ENCODE data around the gene GOLM1.
"Not testable (repeated sequence)": the region's sequence is repeated elsewhere in the genome, so short reads cannot be mapped to it uniquely, and the experiment has no call there.

The GOLM1 gene, protein sequence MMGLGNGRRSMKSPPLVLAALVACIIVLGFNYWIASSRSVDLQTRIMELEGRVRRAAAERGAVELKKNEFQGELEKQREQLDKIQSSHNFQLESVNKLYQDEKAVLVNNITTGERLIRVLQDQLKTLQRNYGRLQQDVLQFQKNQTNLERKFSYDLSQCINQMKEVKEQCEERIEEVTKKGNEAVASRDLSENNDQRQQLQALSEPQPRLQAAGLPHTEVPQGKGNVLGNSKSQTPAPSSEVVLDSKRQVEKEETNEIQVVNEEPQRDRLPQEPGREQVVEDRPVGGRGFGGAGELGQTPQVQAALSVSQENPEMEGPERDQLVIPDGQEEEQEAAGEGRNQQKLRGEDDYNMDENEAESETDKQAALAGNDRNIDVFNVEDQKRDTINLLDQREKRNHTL

DNA sequence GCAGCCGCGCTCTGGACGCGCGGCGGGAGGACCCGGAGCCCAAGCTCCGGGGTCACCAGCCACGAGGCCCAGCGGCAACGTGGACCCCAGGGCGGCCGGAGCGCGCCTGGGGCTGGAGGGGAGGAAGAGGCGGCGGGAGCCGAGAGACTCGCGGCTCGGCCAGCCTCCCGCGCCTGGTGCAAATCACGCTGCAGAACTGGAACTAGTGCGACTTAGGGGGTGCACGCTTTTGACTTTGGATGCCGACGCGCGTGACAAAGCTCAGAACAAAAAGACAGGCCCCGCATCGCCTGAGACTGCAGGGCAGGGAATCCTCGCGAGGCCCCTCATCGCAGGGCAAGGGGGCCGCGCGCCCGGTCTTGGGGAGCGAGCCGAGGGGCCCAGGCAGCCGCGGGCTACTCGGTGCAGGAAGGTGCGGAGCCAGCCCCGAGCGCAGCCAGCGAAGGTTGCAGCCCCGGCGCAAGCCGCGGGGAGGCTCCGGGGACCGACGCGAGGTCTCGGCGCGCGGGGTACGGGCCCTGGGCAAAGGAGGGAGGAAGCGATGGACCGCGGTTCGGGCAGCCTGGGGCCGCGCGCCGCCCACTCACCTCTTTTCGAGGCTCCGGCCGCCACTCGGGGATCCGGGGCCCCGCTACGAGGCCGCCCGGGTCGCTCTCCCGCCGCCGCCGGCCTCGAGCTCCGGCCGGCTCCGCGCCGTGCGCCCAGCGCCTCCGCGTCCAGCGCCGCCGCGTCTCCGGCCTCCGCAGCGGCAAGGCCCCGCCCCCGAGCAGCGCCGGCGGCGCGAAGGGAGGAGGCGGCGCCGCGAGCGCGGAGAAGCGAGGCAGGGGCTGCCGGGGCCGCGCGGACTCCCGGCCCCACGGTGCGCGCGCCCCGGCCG, at the start of gene GOLM1:
GOLM1 (minus strand) TSS at position 735 of the 877 bp plus-strand sequence. CDS start 20,238 bp downstream, outside the sequence.
- DNase-seq = peak; percentile 36

DNA sequence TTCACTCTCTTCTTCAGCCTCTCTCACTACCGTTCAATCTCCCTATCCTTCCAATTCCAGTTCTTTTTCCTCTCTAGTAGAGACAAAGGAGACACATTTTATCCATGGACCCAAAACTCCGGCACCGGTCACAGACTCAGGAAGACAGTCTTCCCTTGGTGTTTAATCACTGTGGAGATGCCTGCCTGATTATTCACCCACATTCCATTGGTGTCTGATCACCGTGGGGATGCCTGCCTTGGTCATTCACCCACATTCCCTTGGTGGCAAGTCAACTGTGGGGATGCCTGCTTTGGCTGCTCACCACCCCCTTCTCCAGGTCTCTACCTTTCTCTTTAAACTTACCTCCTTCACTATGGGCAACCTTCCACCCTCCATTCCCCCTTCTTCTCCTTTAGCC, 47.3 kb upstream of the GOLM1 start:
- peak; percentile 32 for DNase-seq

DNA sequence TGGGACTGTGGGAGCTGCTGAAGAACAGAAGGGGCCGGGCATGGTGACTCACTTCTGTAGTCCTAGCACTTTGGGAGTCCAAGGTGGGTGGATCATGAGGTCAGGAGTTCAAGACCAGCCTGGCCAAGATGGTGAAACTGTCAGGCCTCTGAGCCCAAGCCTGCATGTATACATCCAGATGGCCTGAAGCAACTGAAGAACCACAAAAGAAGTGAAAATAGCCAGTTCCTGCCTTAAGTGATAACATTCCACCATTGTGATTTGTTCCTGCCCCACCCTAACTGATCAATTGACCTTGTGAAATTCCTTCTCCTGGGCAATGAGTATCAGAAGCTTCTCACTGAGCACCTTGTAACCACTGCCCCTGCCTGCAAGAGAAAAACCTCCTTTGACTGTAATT, 46.6 kb upstream of the GOLM1 start:
- not testable (repeated sequence) for DNase-seq

DNA sequence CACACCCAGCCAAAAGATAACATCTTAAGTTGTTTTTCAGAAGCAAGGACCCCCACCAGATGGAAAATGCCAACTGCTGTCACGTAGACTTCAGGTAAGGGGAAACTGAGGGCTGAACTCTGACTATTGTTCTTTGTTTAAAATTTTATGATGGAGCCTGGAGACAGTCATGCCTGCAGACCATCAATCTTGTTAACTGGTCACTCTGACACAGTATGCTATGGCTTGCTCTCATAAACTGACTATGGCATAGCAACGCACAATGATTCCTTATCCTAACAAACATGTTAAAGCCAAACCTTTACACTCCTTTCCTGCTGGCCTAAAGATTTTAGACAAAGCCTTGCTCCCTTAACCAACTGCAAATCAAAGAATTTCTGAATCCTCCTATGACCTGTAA, 43.6 kb upstream of the GOLM1 start:
- no peak for DNase-seq

DNA sequence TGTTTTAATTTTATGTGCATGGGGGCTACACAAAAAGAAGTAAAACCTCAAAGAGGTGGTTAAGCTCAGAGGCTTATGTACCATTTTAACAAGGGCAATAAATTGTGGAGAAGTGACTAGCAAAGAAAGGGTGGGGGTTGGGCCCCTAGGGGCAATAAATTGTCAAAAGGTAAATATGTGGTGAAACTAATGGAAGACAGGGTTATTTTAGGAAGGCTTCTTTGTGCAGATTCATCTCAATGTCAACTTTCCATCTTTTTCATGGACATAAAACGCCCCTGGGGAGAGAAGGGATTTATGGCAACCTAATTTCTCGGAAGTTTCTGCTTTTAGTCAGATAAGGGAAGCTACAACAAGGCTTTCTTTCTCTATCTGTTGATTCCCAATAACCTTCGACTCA, 42.5 kb upstream of the GOLM1 start:
- DNase-seq = no peak

DNA sequence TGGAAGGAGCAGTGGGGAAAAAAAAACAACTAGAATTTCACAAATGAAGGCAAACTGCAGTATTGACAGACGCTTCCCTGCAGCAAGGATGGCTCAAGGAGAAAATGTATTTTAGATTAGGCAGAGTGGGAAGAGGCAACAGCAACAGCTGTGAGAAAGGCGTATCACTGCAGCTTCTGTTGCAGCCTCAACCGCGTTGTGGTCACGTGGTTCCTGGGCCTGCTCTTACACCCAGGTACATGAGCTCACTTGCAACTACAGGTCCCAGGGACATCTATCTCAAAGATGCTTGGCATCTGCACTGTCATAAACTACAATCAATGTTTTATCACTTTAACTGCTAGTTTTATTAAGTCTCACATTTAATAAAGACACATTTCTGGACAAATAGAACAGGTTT, 36.0 kb upstream of the GOLM1 start:
- DNase-seq = no peak

DNA sequence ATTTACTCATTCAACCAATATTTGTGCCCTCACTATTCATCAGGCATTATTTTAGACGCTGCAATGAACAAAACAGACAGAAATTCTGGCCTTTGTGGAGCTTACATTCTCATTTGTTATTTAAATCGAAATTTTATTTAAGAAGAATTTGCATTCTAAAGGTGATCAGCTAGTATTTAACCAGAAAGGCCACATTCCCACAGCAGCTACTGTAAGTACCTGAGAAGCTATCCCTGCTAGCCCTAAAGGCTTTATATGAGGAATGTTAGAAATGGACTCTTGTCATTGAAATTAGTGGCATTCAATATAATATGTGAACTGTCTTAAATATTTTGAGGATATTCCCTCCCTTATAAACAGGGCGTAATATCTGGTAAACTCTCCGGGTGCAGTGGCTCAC, 35.0 kb upstream of the GOLM1 start:
- DNase-seq = no peak

DNA sequence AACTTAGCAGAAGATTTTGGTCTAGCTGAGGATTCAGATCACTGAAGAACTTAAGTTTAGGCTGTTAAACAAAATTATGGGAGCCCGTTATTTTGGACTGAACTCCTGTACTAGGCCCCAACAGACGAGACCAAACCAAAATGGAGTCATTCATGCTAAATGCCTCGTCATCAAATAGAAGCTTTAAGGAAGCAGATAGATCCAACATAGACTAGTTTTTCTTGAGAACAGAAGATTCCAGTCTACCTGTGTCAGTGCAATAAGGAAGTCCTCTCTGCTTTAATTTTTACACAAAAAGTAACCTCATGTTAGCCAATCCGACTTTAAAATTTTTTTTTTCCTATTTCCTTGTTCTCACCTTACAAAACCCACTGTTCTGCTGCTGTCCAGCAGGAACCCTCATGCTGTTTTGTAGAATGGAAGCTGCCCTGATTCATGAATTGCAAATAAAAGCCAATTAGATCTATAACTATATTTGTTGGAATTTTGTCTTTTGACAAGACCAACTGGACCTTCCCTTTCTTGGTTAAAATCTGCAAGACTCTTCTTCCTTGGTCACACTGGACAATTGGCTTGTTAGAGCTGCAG, 29.0 kb upstream of the GOLM1 start:
- DNase-seq = no peak

DNA sequence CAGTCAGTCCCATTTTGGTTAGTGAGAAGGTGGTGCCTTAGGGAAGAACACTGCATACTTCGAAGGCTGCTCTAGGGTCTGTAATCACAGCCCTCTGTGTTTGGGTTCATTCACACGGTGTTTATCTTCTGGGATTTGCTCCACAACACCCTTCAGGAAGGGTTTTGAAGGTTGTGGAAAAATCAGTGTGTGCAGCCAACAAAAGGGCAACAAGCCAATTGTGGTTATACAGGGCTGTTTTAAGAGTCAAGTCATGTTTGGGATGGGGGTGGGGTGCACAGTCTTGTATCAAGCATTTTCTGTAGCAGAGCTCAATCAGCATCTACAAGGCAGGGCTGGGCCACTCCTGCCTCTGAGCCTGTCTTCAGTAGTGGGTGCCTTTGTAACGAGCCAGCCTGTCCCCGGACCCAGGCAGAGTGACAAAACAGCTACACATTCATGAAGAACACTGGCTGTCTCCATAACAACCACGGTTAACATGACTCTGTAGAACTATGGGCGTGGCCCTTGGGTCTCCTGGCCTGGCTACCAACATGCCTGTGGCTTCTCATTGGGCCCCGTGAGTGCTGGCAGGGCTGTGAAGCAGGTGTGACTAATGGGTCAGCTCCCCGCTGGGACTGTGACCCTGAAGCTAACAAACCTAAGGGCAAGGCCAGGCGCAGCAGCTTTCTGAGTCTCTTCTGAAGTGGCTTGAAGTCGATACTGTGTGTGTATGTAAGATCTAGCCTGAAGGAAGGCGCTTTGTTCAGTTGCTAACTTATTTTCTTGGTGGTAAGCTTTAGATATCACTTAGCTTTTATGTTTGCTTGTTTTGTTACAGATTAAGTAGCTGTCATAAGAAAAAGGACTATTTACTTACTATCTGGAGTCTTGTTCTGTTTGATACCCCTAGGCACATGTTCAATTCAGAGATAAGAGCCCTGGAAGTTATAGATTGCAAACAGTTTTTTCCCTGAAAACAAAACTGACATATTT, 27.9 kb upstream of the GOLM1 start:
- DNase-seq = peak; percentile 77

DNA sequence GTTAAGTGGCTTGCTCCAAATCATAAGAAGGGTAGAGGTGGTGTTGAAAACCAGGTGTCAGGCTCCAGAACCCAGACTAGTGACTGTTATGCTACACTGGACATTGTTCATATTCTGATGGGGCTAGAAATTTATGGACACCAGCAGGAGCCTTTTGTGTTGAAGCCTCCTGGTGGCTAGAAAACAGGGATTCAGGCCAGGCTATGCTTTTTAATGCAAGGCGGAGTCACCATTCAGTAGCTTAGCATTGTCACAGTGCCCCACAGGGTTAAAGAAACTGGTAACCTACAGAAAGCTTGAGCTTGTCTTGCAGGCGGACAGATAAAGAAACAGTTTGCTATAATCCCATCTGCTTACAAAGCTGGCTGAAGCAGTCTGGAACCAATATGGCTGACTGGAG, 23.0 kb upstream of the GOLM1 start:
- DNase-seq = no peak

DNA sequence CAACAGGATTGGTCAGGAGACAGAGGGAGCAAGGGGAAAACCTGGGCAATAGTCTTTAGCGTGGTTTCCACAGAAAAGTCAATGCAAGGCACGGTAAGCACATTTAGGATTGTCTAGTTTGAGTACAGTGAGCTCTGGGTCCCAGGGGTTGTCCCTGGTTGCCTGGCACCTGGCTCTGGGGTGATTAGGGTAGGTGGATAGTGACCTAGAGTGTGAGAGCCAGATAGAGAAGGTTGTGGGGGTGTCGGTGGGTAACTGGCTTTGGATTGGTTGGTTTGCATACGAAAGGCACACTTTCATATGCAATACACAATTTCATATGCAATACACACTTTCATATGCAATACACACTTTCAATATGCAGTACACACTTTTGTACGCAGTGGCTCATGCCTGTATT, 20.1 kb upstream of the GOLM1 start:
- no peak for DNase-seq

DNA sequence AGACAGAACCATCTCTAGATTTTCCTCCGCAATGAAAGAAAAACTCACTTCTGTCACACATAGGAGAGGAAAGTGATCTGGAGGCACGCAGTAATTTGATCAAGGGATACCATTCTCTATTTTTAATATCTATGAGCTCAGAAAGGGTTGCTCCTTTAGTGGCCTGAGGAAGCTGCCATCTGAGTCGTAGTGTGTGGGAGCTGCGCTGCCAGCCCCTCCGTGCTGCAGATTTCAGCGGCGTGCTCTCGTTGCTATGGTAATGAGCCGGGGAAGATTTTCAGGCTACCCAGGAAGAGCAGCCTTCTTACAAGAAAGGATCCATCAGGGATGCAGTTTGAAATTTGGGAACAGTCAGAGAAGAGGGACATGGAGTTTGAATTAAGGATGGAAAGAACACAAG, 17.1 kb upstream of the GOLM1 start:
- DNase-seq = no peak

DNA sequence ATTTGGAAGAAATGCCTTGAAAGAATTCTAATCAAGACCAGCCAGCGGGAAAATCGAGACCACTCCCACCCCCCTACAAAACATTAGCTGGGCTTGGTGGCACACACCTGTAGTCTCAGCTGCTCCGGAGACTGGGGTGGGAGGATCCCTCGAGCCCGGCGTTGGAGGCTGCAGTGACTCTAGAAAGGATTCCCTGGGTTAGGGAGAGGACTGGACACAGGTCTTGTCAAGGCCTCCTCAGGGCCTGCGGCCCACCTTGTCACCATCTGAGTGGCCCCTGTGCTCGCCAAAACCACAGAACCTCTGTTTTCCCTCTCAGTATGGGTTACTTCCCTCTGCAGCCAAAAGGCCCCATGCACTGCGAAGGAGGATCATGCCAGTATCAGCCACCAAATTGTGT, 16.5 kb upstream of the GOLM1 start:
- no peak for DNase-seq

DNA sequence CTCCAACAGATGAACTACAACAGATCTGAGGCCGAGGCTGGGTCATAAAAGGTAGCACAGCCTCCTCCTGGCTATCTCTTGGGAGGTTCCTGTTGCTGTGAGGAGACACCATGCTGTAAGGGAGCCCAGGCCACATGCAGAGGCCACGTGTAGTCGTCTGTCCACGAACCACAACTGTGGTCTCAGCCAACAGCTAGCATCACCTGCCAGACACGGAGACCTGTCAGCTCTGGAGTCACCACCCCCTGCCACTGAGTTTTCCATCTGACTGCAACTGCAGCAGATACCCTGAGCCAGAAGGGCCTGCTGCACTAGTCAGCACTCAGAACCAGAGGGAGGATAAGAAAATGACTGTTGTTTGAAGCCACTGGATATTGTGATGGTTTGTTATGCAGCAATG, 12.7 kb upstream of the GOLM1 start:
- DNase-seq = no peak

DNA sequence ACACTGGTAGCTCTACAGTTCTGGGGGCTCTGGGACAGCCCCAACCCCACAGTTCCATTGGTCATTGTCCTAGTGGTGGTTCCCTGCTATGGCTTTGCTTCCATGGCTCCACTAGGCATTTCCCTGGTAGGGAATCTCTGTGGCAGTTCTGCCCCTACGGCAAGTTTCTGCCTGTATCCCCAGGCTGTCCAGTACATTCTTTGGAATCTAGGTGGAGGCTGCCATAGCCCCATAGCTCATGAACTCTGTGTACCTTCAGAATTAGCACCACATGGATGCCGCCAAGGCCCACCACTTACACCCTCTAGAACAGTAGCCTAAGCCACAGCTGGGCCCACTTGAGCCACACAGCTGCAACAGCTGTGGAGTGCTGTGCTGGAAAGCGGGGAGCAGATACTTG, 3.3 kb upstream of the GOLM1 start:
- DNase-seq = no peak

DNA sequence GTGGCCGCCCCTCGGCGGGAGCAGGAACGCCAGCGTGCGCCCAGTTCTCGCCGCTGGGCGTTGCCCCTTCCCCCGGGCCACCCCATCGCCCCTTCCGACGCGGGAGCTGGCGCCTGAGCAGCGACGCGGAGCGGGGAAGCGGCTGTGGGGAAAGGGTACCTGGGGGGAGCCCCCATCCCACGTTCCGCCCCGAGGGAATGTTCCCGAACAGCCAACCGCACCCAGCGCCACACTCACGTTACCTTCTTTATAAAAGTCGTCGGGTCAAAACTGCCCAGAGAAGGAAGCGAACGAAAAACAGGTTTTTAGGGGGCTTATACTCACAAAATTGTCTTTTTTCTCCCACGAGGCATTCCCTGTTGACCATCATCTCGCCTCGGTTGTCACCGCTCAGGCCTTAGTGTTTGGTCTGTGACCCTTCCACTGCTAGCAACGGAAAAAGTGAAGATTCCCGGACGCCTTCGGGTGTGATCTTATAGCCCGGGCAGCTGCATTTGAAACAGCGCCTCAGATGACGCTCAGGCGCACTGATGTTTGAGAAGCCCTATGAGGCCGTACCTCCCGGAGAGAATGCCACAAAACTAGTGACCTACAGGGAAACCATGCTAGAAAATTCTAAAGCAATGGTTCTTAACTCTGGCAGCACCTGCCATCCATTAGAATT, 475 bp upstream of the GOLM1 start:
- DNase-seq = no peak

DNA sequence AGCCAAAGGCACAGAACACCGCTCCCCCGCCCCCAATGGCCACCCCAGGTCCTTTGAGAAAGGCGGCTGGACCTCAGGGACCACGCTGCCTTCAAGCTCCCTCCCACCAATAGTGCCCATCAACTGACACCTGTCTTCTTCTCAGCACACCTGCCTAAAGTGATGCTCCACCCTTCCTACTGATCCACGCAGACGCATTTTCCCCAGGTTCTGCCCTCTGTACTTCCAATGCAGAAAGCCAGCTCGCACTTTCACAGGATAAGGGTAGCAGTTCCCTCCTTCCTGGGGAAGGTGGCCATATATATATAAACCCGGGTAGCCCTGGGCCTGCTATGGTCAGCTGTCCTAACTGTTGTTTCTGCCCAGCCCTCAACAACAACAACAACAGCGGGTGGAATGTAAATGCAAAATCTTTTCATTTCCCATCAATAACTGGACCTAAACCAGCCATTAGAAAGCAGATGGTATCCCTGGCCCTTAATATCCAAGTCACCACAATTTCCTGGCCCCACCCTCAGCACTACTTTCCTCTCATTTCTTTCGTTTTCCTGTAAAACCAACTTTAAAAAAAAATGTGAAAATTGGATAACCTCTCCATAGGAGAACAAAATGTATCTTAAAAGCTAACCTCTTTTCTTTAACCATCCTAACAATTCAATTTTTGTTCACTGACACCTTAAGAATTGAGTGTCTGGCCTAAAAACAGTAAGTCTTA, 1.7 kb downstream of the GOLM1 start:
- DNase-seq = no peak

DNA sequence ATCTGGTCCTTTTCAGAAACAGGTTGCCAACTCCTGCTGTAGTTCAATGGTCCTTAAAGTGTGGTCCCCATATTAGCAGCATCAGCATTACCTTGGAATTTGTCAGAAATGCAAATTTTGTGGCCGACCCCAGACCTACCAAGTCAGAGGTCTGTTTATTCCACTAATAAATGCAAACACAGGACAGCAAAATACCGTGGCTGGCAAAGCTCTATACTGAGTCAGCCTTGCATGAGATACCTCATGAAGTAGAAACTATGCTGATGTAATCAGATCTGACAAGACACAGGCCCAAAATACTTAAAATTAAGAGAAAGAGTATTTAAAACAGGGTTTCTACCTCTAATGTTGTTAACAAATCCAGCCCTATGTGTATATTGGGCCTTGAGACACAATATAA, 3.0 kb downstream of the GOLM1 start:
- peak; percentile 17 for DNase-seq

DNA sequence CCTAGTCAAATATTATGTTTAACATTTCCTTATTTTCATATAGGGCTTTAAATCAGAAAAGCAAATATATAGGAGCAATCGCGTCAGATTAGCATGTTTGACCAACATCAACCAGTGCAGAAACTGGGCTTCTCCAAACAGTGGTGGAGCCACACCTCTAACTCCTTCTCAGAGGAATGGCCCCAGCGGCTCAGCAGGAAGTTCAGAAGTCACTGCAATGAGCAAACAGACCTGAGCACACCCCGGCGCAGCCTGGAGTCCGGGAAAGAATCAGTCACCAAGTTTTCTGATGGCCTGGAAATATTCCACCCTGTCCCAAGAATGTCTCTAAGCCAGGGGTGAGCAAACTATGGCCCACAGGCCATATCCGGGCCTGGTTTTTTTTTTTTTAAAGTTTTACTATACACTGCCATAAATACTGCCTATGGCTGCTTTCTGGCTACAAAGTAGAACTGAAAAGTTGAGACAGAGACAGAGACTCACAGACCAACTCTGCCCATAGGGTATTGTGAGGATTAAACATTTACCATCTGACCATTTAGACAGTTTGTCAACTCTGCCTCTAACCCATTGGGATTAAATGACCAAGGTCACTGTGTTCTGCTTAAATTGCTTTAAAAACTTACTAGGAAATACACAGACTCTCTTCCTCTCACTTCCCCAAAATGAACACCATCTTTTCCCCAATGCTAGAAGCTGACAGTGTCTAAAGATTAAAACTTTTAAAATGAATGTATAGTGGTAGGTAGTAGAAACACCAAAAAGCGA, 5.4 kb downstream of the GOLM1 start:
- no peak for DNase-seq

DNA sequence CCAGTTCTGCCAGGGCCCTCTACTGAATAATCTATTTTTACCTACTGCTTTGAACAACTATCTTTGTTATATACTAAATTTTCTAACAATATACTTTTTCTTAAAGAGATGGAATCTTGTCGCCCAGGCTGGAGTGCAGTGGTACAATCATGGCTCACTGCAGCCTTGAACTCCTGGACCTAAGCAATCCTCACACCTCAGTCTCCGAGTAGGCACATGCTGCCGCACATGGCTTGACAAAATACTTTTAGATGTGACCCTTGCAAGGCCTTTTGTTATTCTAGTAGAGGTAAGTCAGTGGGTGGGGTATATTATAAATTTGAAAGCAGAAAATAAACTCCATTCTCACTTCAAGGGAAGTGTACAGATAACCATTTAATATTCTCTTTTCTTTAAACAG, 7.9 kb downstream of the GOLM1 start:
- DNase-seq = no peak

DNA sequence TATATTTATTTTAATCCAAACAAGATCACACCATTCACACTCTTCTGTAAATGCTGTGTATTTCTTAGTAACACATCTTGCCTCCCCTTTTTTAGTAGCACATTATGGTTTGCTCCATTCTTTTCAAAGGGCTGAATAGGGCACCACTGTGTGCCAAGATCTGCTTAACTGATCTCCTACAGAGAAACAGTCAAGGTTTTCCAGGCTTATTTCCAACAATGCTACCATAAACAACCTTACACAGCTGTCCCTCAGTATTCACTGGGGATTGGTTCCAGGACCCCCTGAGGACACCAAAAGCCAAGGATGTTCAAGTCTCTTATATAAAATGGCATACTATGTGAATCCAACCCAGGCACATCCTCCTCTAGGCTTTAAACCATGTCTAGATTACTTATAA, 16.5 kb downstream of the GOLM1 start:
- DNase-seq = peak; percentile 11

Data from NCI-H226 (cell line).